ENCODE results near the gene DGLUCY. TPM values are rescaled to one million over a fixed set of nuclear protein-coding genes. Genes with fewer than 3 reads are reported as not detected.
A peak's percentile ranks its signal among the peaks of the same experiment; 100 is the strongest.

The DGLUCY gene
- total and polyA plus RNA-seq, 11 donors = 53.7 to 234 (median 138) TPM

- Histone ChIP-seq H3K27ac (peak overlapping the region in 6 of 12 donors; percentile 11 to 50 (median 34)), H3K36me3 (no peaks in the 10 kb centered on the region), H3K9me3 (peaks cover 0 to 5% (median 0%) of the 10 kb centered on the region in 12 donors), H3K27me3 (peaks cover 0 to 6% (median 0%) of the 10 kb centered on the region in 9 donors), H3K4me1 (peaks cover 0 to 70% (median 11%) of the 10 kb centered on the region in 12 donors), H3K4me3 (no peak overlapping the region)
- WGBS, 4 donors = 75 to 85% (median 78%) methylated on average over 10 of the region's 10 CpGs
- DNase-seq (no peak), ATAC-seq (no peak)
- TF ChIP-seq CTCF (IDR thresholded peaks at IDR 0.05) (no peak), POLR2A (IDR thresholded peaks at IDR 0.05) (no peak)
- intact Hi-C loops (cut with DNase I) = no loop called here
Measured at GRCh38 chr14:91249841-91250616, 136.2 kb downstream of the DGLUCY start.

- peaks cover 0 to 5% (median 0%) of the 10 kb centered on the region in 12 donors for H3K9me3 ChIP-seq
- peaks cover 0 to 68% (median 11%) of the 10 kb centered on the region in 12 donors for H3K4me1 ChIP-seq
- DNase-seq (no peak), ATAC-seq (peak in 2 of 4 donors; percentile 13 to 16)
- peak overlapping the region in 5 of 12 donors; percentile 11 to 50 (median 34) for H3K27ac ChIP-seq
- no peaks in the 10 kb centered on the region for H3K36me3 ChIP-seq
- H3K4me3 ChIP-seq = no peak overlapping the region
- 45 to 64% (median 49%) methylated on average over 5 of the region's 5 CpGs for WGBS, 4 donors
- H3K27me3 ChIP-seq = peaks cover 0 to 6% (median 0%) of the 10 kb centered on the region in 9 donors
- no peak for TF ChIP-seq POLR2A (IDR thresholded peaks at IDR 0.05)
- no peak for TF ChIP-seq CTCF (IDR thresholded peaks at IDR 0.05)
- intact Hi-C loops (cut with DNase I) = no loop called here
Measured at GRCh38 chr14:91250912-91251311, 137.0 kb downstream of the DGLUCY start.

GRCh38 chr14:91252871-91253794 lies 139.3 kb downstream of the DGLUCY start:
- Histone ChIP-seq H3K27me3 (peaks cover 0 to 6% (median 0%) of the 10 kb centered on the region in 9 donors), H3K4me3 (peak overlapping the region; percentile 24 to 77 (median 62)), H3K9me3 (no peaks in the 10 kb centered on the region), H3K4me1 (peaks cover 0 to 77% (median 16%) of the 10 kb centered on the region in 12 donors), H3K27ac (peak overlapping the region in 9 of 12 donors; percentile 39 to 64 (median 49)), H3K36me3 (no peaks in the 10 kb centered on the region)
- ATAC-seq (peak in 3 of 4 donors; percentile 23 to 48 (median 44)), DNase-seq (peak; percentile 29 to 82 (median 46))
- intact Hi-C loops (cut with DNase I) = no loop called here
- TF ChIP-seq POLR2A (IDR thresholded peaks at IDR 0.05) (no peak), CTCF (IDR thresholded peaks at IDR 0.05) (no peak)
- WGBS, 4 donors = 3 to 6% (median 4%) methylated on average over 37 to 95 of the region's 95 CpGs
